ENCODE results near the gene EXOSC5. TPM values are rescaled to one million over a fixed set of nuclear protein-coding genes. Genes with fewer than 3 reads are reported as not detected.

Gene EXOSC5
- total RNA-seq, 2 donors from 2014 or later, result 15.7 to 23.6 TPM

- Mint-ChIP-seq H3K27me3 (ENCODE audit: insufficient read depth) (no peaks in the 10 kb centered on the region), H3K9me3 (no peaks in the 10 kb centered on the region), H3K4me1 (peaks cover 18% of the 10 kb centered on the region), H3K4me3 (no peak overlapping the region), H3K36me3 (ENCODE audit: low read depth) (peaks cover 35% of the 10 kb centered on the region), H3K27ac (no peak overlapping the region)
- TF ChIP-seq CTCF (conservative IDR thresholded peaks at IDR 0.05), result no peak
- Histone ChIP-seq H3K9me3 (ENCODE audit: control insufficient read depth, low read length) (no peaks in the 10 kb centered on the region), H3K9ac (ENCODE audit: extremely low read depth, low read length, poor library complexity, severe bottlenecking) (no peak overlapping the region), H3K27me3 (ENCODE audit: control insufficient read depth, insufficient read depth, low read length, poor library complexity, severe bottlenecking) (no peaks in the 10 kb centered on the region), H3K36me3 (ENCODE audit: control insufficient read depth, insufficient read depth, low read length) (no peaks in the 10 kb centered on the region), H3K27ac (ENCODE audit: low read depth, low read length) (no peak overlapping the region), H3K4me3 (ENCODE audit: low read length) (no peak overlapping the region), H3K4me1 (ENCODE audit: control insufficient read depth, insufficient read depth, low read length) (peaks cover 4% of the 10 kb centered on the region)
- no peak for DNase-seq
- WGBS, 2 experiments (ENCODE audit: insufficient coverage in 1 of 2, insufficient read length in 1 of 2), result 89 to 95% methylated on average over 8 to 21 of the region's 21 CpGs
Measured at GRCh38 chr19:41424335-41425173, 27.4 kb upstream of the EXOSC5 start.

- H3K27me3 ChIP-seq (ENCODE audit: control insufficient read depth, insufficient read depth, low read length, poor library complexity, severe bottlenecking), result no peaks in the 10 kb centered on the region
- H3K9me3 Mint-ChIP-seq, result no peaks in the 10 kb centered on the region
- no peaks in the 10 kb centered on the region for H3K27me3 Mint-ChIP-seq (ENCODE audit: insufficient read depth)
- no peak overlapping the region for H3K9ac ChIP-seq (ENCODE audit: extremely low read depth, low read length, poor library complexity, severe bottlenecking)
- no peaks in the 10 kb centered on the region for H3K9me3 ChIP-seq (ENCODE audit: control insufficient read depth, low read length)
- H3K4me1 Mint-ChIP-seq, result peaks cover 14% of the 10 kb centered on the region
- 95 to 96% methylated on average over 6 to 12 of the region's 12 CpGs for WGBS, 2 experiments (ENCODE audit: insufficient coverage in 1 of 2, insufficient read length in 1 of 2)
- no peaks in the 10 kb centered on the region for H3K4me1 ChIP-seq (ENCODE audit: control insufficient read depth, insufficient read depth, low read length)
- peaks cover 44% of the 10 kb centered on the region for H3K36me3 Mint-ChIP-seq (ENCODE audit: low read depth)
- no peak overlapping the region for H3K4me3 ChIP-seq (ENCODE audit: low read length)
- DNase-seq, result no peak
- H3K27ac Mint-ChIP-seq, result no peak overlapping the region
- H3K27ac ChIP-seq (ENCODE audit: low read depth, low read length), result no peak overlapping the region
- H3K4me3 Mint-ChIP-seq, result no peak overlapping the region
- no peak for TF ChIP-seq CTCF (conservative IDR thresholded peaks at IDR 0.05)
- H3K36me3 ChIP-seq (ENCODE audit: control insufficient read depth, insufficient read depth, low read length), result peaks cover 6% of the 10 kb centered on the region
Measured at GRCh38 chr19:41422955-41423354, 25.8 kb upstream of the EXOSC5 start.

GRCh38 chr19:41422456-41422855 lies 25.3 kb upstream of the EXOSC5 start:
- H3K9me3 ChIP-seq (ENCODE audit: control insufficient read depth, low read length), result no peaks in the 10 kb centered on the region
- 89 to 94% methylated on average over 17 to 18 of the region's 18 CpGs for WGBS, 2 experiments (ENCODE audit: insufficient coverage in 1 of 2, insufficient read length in 1 of 2)
- peaks cover 44% of the 10 kb centered on the region for H3K36me3 Mint-ChIP-seq (ENCODE audit: low read depth)
- no peaks in the 10 kb centered on the region for H3K4me1 ChIP-seq (ENCODE audit: control insufficient read depth, insufficient read depth, low read length)
- DNase-seq, result no peak
- no peak overlapping the region for H3K9ac ChIP-seq (ENCODE audit: extremely low read depth, low read length, poor library complexity, severe bottlenecking)
- no peaks in the 10 kb centered on the region for H3K9me3 Mint-ChIP-seq
- H3K27ac ChIP-seq (ENCODE audit: low read depth, low read length), result no peak overlapping the region
- H3K27me3 ChIP-seq (ENCODE audit: control insufficient read depth, insufficient read depth, low read length, poor library complexity, severe bottlenecking), result no peaks in the 10 kb centered on the region
- no peak for TF ChIP-seq CTCF (conservative IDR thresholded peaks at IDR 0.05)
- peaks cover 6% of the 10 kb centered on the region for H3K36me3 ChIP-seq (ENCODE audit: control insufficient read depth, insufficient read depth, low read length)
- no peak overlapping the region for H3K27ac Mint-ChIP-seq
- H3K27me3 Mint-ChIP-seq (ENCODE audit: insufficient read depth), result no peaks in the 10 kb centered on the region
- no peak overlapping the region for H3K4me3 Mint-ChIP-seq
- peaks cover 11% of the 10 kb centered on the region for H3K4me1 Mint-ChIP-seq
- no peak overlapping the region for H3K4me3 ChIP-seq (ENCODE audit: low read length)
